A673 (cell line): Measurements from ENCODE around the gene LINC00237.

Experiments
- CTCF ChIP-seq: fragments of 300-800, 200-600 bp; sonication (generic); conservative IDR thresholded peaks from 2 replicates; pipeline ENCODE4 v1.5.1; 2017; ENCODE audit warnings: low read depth, mild to moderate bottlenecking, antibody characterized with exemption, low read length, moderate library complexity, mixed read lengths
- EZH2 ChIP-seq: fragments of 200-600 bp; sonication (generic); IDR thresholded peaks from 2 replicates; pipeline ENCODE4 v1.6.1; 2017; ENCODE audit warnings: borderline replicate concordance, low read depth, mild to moderate bottlenecking, mixed read lengths, antibody characterized with exemption, low read length; ENCODE audit not compliant: poor library complexity, severe bottlenecking

DNA sequence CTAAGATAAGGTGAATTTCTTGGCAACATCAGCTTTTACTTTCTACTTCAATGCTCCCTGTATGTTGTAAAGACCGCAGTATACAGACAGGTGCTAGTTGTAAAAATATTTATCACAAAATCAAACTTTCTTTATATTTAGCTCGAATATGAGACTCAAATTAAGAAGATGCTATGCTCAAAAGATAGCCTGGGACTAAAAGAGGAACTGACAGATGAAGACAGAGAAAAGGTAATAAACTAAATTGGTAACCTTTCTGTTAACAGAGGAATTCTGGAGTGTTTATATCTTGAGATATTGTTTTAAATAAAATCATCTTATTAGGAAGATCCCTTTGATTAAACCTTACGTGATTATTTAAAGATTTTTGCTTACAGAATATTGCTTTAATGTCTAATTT, 39.3 kb upstream of the LINC00237 start:
- TF ChIP-seq EZH2 (no peak), CTCF (no peak)
